HG03135 (cell line): ENCODE data around the gene PKP4.

Experiments
- ATAC-seq: cut with Tn5 transposase; IDR thresholded peaks from one replicate; pipeline ENCODE4 v1.9.1; 2021; ENCODE audit warnings: mild to moderate bottlenecking, moderate library complexity; ENCODE audit not compliant: unreplicated experiment

PKP4 gene

DNA sequence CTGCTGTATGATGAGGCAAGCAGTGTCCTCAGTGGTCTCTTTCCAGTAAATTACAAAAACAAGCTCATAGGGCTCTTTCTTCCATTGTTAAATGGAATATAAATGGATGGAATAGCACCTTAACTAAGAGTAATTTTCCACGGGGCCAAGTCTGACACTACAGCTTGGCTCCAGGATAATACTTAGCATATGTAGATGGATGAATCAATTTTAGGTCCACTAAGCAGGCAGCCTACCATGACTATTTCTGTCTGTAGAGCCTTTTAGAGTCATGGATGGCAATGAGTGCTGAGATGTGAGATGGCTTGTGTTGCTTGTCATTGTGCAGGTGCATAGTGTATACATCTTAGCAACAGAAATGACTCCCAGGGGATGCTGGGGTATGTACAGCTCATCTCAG lies 125.9 kb downstream of the PKP4 start:
- ATAC-seq, result no peak

- no peak for ATAC-seq
Observed at GRCh38 chr2:158583923-158584322, 127.2 kb downstream of the PKP4 start.

DNA sequence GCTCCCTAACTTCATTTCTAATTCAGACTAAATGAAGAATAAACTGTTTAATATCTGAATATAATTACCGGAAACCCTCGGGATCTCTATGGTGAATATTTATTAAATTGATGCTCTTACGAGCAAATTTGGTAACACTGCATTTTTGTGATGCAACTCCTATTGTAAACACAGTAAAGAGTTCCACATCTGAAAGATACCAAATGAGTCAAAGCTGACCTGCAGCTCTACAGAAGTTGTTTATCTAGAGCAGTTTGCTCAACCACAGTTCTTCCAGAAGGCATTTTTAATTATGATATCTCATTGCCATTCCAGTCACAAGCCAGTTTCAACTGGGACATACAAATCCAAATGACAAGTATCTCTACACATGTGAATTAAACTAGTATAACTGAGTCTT lies 129.7 kb downstream of the PKP4 start:
- ATAC-seq, result no peak

- ATAC-seq, result no peak
Observed at GRCh38 chr2:158589303-158589702, 132.6 kb downstream of the PKP4 start.

- no peak for ATAC-seq
Observed at GRCh38 chr2:158598862-158599517, 142.2 kb downstream of the PKP4 start.

DNA sequence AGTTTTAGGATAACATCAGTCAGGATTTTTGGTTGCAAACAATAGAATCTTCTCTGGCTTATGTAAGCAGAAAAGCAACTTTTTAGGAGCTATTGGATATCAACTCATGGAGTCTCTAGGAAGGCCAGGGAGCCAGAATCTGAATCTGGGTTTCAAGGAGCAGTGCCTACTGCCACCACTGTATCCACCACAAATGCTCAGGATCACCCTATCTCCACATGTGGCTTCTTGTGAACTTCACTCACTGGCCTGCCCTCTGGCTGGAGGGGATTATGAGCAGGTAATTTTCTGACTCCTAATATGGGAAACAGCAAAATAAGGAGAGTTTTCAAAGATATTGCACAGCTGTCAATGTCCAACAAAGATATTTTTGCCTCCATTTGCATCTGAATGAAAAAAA lies 142.9 kb downstream of the PKP4 start:
- ATAC-seq, result no peak

- no peak for ATAC-seq
Observed at GRCh38 chr2:158600155-158600802, 143.5 kb downstream of the PKP4 start.

GRCh38 chr2:158602027-158602426 lies 145.3 kb downstream of the PKP4 start:
- no peak for ATAC-seq

DNA sequence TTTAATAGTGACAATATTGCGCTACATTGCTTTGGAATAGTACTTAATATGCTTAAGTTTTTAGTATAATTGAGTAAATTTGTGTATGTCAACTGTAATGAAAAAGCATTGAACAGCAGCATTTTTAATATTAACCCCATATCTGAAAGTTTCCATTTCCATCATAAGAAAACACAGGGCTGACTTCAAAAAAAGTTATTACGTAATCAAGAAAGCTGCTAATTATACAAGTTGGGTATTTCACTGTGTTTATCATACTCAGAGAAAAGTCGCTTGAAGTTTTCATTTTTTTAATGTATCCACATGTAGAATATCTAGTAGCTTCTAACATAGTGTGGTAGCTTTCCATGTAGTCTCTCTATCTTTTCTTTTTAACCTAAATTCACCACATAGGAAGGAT lies 146.5 kb downstream of the PKP4 start:
- ATAC-seq, result no peak

GRCh38 chr2:158603986-158604385 lies 147.2 kb downstream of the PKP4 start:
- no peak for ATAC-seq

GRCh38 chr2:158610059-158610458 lies 153.3 kb downstream of the PKP4 start:
- no peak for ATAC-seq

- no peak for ATAC-seq
Observed at GRCh38 chr2:158616480-158617000, 159.8 kb downstream of the PKP4 start.

GRCh38 chr2:158618891-158619490 lies 162.2 kb downstream of the PKP4 start:
- ATAC-seq, result no peak

DNA sequence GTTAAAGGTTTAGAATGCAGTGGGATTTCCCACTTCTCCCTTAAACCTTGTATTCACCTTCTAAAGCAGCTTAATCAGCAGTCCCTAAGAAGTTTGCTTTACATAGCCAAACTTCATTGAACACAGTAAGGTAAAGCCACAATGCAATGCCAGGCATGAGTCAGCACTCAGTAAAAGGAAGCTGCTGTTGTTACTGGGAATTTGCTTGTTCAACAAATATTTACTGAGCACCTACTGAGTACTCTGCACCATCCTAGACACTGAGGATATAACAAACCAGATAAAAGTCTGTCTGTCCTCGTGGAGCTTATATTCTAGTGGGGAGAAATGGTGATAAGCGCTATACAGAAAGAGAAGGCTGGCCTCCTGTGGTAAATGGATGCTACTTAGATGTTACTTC lies 162.7 kb downstream of the PKP4 start:
- ATAC-seq, result no peak

- ATAC-seq, result no peak
Observed at GRCh38 chr2:158620656-158621055, 163.9 kb downstream of the PKP4 start.

DNA sequence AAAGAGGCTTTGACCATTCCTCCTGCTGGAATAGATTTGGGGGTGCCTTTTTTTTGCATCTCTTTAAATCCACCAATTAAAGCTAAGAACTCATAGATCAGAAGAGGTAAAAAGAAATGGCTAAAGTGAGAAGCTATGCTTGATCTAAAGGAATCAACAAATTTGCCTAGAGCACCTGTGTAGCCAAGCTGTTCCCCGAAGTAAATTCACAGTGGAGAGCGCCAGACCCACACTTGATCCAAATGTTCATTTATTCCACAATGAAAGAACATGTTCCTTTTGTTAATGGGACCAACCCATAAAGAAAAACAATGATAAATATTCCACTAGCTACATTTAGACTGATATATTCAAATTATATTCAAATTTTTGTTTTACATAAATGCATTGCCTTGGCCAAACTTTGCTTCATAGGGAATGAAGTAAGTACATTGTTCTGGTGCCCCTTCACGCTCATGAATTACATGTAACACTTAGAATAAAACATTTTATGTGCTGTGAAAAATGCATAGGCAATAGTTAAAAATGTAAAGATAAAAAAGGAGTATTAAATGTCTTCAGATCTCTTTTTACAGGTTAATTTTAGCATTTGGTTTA lies 167.4 kb downstream of the PKP4 start:
- no peak for ATAC-seq

- ATAC-seq, result no peak
Observed at GRCh38 chr2:158624961-158625360, 168.2 kb downstream of the PKP4 start.

DNA sequence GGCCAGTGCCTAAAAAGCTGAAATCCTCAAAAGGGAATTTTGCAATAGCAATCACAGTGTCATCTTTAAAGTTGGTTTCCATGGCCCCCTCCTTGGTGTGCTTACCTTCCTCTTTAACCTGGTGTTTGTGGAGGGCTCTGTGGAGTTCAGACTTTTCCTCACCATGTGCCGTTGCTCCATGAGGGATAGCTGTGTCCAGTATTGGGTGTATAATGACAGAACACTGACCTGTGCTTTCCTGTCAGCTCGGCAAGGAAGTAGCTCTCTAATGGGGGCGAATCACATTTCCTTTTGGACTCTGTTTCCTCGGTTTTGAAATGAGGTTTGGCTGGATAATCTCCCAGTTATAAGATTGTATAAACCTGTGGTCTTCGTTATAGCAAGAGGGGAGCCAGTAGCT lies 172.4 kb downstream of the PKP4 start:
- ATAC-seq, result no peak

GRCh38 chr2:158633261-158633660 lies 176.5 kb downstream of the PKP4 start:
- ATAC-seq, result no peak

- no peak for ATAC-seq
Observed at GRCh38 chr2:158634627-158635026, 177.9 kb downstream of the PKP4 start.

DNA sequence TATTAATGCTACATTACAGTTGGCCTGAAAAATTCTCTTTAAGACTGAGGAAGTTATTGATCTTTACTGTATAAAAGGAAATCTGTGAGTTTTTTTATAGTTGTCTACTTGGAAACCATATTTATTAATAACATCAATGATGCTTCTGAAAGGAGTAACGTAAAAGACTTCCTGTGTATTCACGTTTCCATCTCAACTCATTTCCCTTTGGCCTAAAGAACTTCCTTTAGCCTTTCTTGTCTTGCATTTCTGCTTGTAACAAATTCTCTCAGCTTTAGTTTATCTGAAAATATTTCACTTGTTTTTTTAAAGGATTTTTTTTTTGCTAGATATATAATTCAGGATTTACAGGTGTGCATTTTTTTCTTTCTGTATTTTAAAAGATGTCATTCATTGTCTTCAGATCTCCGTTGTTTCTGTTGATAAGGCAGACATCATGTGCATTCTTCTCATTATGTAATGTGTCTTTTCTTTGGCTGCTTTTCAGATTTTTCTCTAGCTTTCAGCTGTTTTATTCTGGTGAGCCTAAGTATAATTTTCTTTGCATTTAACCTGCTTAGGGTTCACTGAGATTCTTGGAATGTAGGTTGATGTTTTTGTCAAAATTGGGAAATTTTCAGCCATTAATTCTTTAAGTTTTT lies 179.3 kb downstream of the PKP4 start:
- ATAC-seq, result no peak
